HG03457 (cell line): ENCODE data around the gene RASGRP4.
A peak's percentile ranks its signal among the peaks of the same experiment; 100 is the strongest.
"Not testable (repeated sequence)": the region's sequence is repeated elsewhere in the genome, so short reads cannot be mapped to it uniquely, and the experiment has no call there.

Experiments used
- ATAC-seq: cut with Tn5 transposase; IDR thresholded peaks from one replicate; pipeline ENCODE4 v1.9.1; 2021; ENCODE audit warnings: moderate number of reproducible peaks; ENCODE audit not compliant: unreplicated experiment

The RASGRP4 gene

GRCh38 chr19:38417544-38418506 lies 8.2 kb downstream of the RASGRP4 start:
- ATAC-seq = no peak

GRCh38 chr19:38417146-38417543 lies 8.9 kb downstream of the RASGRP4 start:
- no peak for ATAC-seq

GRCh38 chr19:38413416-38413815 lies 12.6 kb downstream of the RASGRP4 start:
- no peak for ATAC-seq

GRCh38 chr19:38412961-38413360 lies 13.1 kb downstream of the RASGRP4 start:
- no peak for ATAC-seq

GRCh38 chr19:38412491-38412890 lies 13.5 kb downstream of the RASGRP4 start:
- ATAC-seq = no peak

GRCh38 chr19:38411898-38412297 lies 14.1 kb downstream of the RASGRP4 start:
- ATAC-seq = not testable (repeated sequence)

GRCh38 chr19:38411041-38411712 lies 14.8 kb downstream of the RASGRP4 start:
- ATAC-seq = no peak

GRCh38 chr19:38410407-38410806 lies 15.6 kb downstream of the RASGRP4 start:
- not testable (repeated sequence) for ATAC-seq

GRCh38 chr19:38409631-38410133 lies 16.3 kb downstream of the RASGRP4 start:
- no peak for ATAC-seq

GRCh38 chr19:38405276-38405675 lies 20.7 kb downstream of the RASGRP4 start:
- ATAC-seq = no peak

- ATAC-seq = no peak
Measured at GRCh38 chr19:38404858-38405257, 21.2 kb downstream of the RASGRP4 start.

GRCh38 chr19:38402967-38403674 lies 22.9 kb downstream of the RASGRP4 start, which contains the start of gene FAM98C:
TSS of gene FAM98C (plus strand) at chr19:38403093. CDS start at chr19:38403154, 61 bp downstream.
- ATAC-seq = peak; percentile 77

GRCh38 chr19:38402623-38402966 lies 23.4 kb downstream of the RASGRP4 start:
- no peak for ATAC-seq

GRCh38 chr19:38401148-38401547 lies 24.9 kb downstream of the RASGRP4 start:
- ATAC-seq = no peak

GRCh38 chr19:38400361-38400760 lies 25.7 kb downstream of the RASGRP4 start:
- no peak for ATAC-seq

- no peak for ATAC-seq
Measured at GRCh38 chr19:38399537-38399936, 26.5 kb downstream of the RASGRP4 start.

GRCh38 chr19:38399081-38399480 lies 26.9 kb downstream of the RASGRP4 start:
- no peak for ATAC-seq

GRCh38 chr19:38395381-38396114 lies 30.5 kb downstream of the RASGRP4 start:
- no peak for ATAC-seq

GRCh38 chr19:38394488-38394887 lies 31.5 kb downstream of the RASGRP4 start:
- no peak for ATAC-seq

GRCh38 chr19:38392707-38393308 lies 33.2 kb downstream of the RASGRP4 start:
- ATAC-seq = no peak
